SH-SY5Y (cell line): ENCODE data around the gene EEF1AKMT3.

Experiments used
- GATA2 ChIP-seq: IDR thresholded peaks from 2 replicates; pipeline ENCODE4 v1.6.1; 2011; ENCODE audit warnings: mild to moderate bottlenecking, low read depth, low read length
- GATA3 ChIP-seq: IDR thresholded peaks from 2 replicates; pipeline ENCODE4 v1.6.1; 2011; ENCODE audit warnings: low read depth, mild to moderate bottlenecking, low read length, moderate library complexity

DNA sequence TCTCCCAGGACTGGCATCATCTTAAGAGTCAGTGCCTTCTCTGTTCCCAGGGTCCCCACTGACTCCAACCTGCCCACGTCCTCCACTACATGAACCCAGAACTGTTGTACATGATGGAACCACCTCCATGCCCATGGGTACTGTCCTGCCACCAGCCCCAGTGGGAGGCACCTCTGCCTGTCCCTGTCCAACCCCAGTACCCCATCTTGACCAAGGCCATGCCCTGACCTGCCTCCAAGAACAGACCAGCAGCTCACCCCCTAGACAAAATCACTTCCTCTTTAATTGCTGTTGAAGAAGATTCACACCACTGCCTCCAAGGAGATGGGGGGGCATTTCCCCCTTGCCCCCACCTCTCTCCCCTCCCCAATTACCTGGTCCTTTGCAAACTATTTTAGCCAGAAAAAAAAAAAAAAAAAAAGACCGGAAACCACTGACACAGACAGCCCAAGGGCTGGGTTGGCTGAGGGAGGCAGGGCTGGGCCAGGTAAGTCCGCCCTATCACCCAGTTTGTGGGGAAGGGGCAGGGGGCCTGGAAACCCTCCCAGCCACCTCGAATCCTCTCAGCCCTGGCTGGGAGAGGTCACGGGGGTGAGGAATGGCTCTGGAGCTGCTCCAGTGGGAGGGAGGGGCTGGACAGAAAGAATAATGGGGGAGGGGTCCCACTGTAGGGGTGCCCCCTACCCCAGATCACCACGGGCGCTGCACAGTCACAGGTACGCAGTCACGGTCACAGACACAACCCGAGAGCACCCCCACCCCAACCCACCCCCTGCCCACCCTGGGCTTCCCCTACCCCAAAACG lies 47.3 kb upstream of the EEF1AKMT3 start:
- TF ChIP-seq GATA3 (no peak), GATA2 (no peak)
